ENCODE results near the gene CLCN7. TPM values are rescaled to one million over a fixed set of nuclear protein-coding genes. Genes with fewer than 3 reads are reported as not detected.

Gene CLCN7
- total and polyA plus RNA-seq, 2 of the 13 experiments (the other 11 are each of a cell fraction or from before 2014, with no cell fraction given), result 24.6 to 25.1 TPM

DNA sequence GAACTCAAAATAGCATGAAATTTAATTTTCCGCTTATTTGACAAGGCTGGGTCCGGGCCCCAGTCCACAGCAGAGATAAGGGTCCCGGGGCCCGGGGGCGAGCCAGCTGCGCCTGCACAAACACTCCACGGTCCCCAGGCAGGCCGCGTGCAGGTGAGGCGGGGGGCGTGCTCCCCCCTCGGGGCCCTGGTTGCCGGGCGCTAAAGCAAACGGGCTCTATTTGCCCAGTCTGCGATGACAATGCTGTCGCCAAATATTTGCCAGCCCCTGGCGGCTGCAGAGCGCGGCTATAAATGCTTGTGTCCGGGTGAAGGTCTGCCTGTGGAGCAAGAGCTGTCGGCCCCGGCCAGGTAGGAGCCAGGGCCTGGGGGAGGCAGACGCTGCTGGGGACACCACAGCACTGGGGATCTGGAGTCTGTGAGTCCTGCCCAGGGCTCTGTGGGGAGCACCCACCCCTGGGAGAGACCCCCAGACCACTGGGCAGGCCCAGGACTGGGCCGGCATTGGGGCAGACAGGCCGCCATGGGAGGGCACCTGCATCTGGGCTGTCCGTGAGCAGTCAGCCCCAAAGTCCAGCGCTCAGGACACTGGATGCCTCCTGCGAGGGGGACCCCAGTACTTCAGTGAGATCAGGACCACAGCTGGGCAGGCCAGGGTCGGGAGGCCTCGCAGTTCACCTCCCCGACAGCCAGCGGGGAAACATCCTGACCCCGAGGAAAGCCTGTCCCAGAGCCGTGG lies 43.9 kb downstream of the CLCN7 start, which contains the start of gene PERCC1 (continued):
- TF ChIP-seq ZNF646 (CRISPR knock-in tag; IDR thresholded peaks at IDR 0.05) (no peak), NFAT5 (CRISPR knock-in tag; IDR thresholded peaks at IDR 0.05) (no peak), TIGD3 (CRISPR knock-in tag; IDR thresholded peaks at IDR 0.05; ENCODE audit: borderline replicate concordance) (no peak), LBX2 (CRISPR knock-in tag; IDR thresholded peaks at IDR 0.05; ENCODE audit: borderline replicate concordance) (no peak), SIN3B (IDR thresholded peaks at IDR 0.05; ENCODE audit: low read length) (no peak), BRCA1 (CRISPR knock-in tag; IDR thresholded peaks at IDR 0.05) (no peak), CBFB (CRISPR knock-in tag; IDR thresholded peaks at IDR 0.05) (0 out of 2 replicates have a peak, but pooled peaks have one; percentile 39), ZNF296 (CRISPR knock-in tag; conservative IDR thresholded peaks at IDR 0.05) (no peak), RFXAP (CRISPR knock-in tag; IDR thresholded peaks at IDR 0.05; ENCODE audit: borderline replicate concordance) (no peak; the same call in 1 of the 2 replicates)
- TF ChIP-seq, protein P1, sequence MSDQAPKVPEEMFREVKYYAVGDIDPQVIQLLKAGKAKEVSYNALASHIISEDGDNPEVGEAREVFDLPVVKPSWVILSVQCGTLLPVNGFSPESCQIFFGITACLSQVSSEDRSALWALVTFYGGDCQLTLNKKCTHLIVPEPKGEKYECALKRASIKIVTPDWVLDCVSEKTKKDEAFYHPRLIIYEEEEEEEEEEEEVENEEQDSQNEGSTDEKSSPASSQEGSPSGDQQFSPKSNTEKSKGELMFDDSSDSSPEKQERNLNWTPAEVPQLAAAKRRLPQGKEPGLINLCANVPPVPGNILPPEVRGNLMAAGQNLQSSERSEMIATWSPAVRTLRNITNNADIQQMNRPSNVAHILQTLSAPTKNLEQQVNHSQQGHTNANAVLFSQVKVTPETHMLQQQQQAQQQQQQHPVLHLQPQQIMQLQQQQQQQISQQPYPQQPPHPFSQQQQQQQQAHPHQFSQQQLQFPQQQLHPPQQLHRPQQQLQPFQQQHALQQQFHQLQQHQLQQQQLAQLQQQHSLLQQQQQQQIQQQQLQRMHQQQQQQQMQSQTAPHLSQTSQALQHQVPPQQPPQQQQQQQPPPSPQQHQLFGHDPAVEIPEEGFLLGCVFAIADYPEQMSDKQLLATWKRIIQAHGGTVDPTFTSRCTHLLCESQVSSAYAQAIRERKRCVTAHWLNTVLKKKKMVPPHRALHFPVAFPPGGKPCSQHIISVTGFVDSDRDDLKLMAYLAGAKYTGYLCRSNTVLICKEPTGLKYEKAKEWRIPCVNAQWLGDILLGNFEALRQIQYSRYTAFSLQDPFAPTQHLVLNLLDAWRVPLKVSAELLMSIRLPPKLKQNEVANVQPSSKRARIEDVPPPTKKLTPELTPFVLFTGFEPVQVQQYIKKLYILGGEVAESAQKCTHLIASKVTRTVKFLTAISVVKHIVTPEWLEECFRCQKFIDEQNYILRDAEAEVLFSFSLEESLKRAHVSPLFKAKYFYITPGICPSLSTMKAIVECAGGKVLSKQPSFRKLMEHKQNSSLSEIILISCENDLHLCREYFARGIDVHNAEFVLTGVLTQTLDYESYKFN (CRISPR knock-in tag; conservative IDR thresholded peaks at IDR 0.05), result peak; percentile 87
